ENCODE data around the gene CYB5R2.

The CYB5R2 gene

DNA sequence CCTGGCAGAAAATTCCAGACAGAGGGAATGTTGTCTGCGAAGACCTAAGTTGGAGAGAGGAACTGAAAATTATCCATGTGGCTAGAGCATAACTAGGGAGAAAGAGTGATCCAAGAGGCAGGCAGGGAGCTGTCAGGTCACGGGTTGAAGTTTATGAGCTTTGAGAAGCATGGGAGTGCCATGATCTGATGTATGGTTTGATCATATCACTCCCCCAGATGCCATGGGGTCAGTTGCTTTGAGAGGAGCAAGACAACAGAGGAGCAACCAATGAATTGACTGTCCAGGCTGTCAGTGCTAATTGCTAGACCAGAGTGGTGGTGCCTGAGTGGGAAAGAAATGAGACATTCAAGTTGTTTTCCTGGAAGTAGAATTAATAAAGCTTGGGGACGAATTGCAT, 54.0 kb downstream of the CYB5R2 start:
- no peak for DNase-seq (ENCODE audit: low read depth, low spot score)
- TF ChIP-seq, protein P1, sequence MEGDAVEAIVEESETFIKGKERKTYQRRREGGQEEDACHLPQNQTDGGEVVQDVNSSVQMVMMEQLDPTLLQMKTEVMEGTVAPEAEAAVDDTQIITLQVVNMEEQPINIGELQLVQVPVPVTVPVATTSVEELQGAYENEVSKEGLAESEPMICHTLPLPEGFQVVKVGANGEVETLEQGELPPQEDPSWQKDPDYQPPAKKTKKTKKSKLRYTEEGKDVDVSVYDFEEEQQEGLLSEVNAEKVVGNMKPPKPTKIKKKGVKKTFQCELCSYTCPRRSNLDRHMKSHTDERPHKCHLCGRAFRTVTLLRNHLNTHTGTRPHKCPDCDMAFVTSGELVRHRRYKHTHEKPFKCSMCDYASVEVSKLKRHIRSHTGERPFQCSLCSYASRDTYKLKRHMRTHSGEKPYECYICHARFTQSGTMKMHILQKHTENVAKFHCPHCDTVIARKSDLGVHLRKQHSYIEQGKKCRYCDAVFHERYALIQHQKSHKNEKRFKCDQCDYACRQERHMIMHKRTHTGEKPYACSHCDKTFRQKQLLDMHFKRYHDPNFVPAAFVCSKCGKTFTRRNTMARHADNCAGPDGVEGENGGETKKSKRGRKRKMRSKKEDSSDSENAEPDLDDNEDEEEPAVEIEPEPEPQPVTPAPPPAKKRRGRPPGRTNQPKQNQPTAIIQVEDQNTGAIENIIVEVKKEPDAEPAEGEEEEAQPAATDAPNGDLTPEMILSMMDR (IDR thresholded peaks at IDR 0.05; ENCODE audit: insufficient read depth, low read length, missing control alignments): no peak
- ChIA-PET CTCF (interaction anchor here (0.9 to 1.4 kb wide), 3 partner anchors 8 to 106 kb away, joined by 3 to 4 read pairs (median 3); no protein-coding TSS in a partner anchor), POLR2A (no interaction called here)
- H3K4me3 ChIP-seq (ENCODE audit: low read depth, low read length): no peak overlapping the region

DNA sequence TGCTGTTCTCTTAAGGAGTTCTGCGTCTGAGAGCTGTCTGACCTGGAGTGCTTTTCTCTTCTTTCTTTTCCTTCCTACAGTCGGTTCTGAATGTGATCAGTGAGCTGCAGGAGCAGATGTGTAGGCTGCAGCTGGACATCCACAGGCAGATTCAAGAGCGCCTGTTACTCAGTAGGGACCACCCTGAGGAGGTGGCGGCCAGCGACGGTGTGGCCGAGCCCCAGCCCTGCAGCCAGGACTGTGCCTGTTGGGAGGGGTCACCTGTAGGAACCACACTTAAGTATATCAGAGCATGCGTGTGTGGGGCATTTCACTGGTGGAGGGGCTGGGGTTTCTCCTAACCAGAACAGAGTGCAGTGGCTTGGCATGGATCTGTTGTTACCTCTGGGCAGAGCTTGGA, 56.3 kb downstream of the CYB5R2 start:
- ChIA-PET POLR2A (no interaction called here), CTCF (no interaction called here)
- no peak overlapping the region for H3K4me3 ChIP-seq (ENCODE audit: low read depth, low read length)
- TF ChIP-seq, protein P1 (IDR thresholded peaks at IDR 0.05; ENCODE audit: insufficient read depth, low read length, missing control alignments): no peak
- no peak for DNase-seq (ENCODE audit: low read depth, low spot score)

All from AG04449 (cell line).